PFSK-1 (cell line): Measurements from ENCODE around the gene MLN.

ENCODE experiments used
- FOXP2 ChIP-seq: optimal IDR thresholded peaks from 2 replicates; pipeline ENCODE3; 2011; ENCODE audit warnings: borderline replicate concordance, control low read depth, inconsistent platforms; ENCODE audit not compliant: insufficient read depth; ENCODE audit errors: extremely low read length, extremely low read depth
- POLR2AphosphoS5 ChIP-seq: IDR thresholded peaks from 2 replicates; pipeline ENCODE4 v1.6.1; 2012; ENCODE audit warnings: low read depth, mild to moderate bottlenecking, control low read depth, low read length, moderate library complexity
- REST ChIP-seq, 2 experiments: IDR thresholded peaks; 2 replicates each; pipeline versions ENCODE4 v1.6.1 to v1.8.0; 2011 to 2012; ENCODE audit warnings: low read depth in 2 of 2, low read length in 2 of 2, control low read depth in 1 of 2, inconsistent platforms in 1 of 2, mild to moderate bottlenecking in 1 of 2, moderate library complexity in 1 of 2; ENCODE audit not compliant: insufficient read depth in 1 of 2
- SIN3A ChIP-seq: IDR thresholded peaks from 2 replicates; pipeline ENCODE4 v1.6.1; 2012; ENCODE audit warnings: mild to moderate bottlenecking, low read length, moderate library complexity, borderline replicate concordance; ENCODE audit not compliant: insufficient read depth
- TAF1 ChIP-seq: IDR thresholded peaks from 2 replicates; pipeline ENCODE4 v1.6.1; 2012; ENCODE audit warnings: low read length, control low read depth, borderline replicate concordance; ENCODE audit not compliant: insufficient read depth

Gene MLN

DNA sequence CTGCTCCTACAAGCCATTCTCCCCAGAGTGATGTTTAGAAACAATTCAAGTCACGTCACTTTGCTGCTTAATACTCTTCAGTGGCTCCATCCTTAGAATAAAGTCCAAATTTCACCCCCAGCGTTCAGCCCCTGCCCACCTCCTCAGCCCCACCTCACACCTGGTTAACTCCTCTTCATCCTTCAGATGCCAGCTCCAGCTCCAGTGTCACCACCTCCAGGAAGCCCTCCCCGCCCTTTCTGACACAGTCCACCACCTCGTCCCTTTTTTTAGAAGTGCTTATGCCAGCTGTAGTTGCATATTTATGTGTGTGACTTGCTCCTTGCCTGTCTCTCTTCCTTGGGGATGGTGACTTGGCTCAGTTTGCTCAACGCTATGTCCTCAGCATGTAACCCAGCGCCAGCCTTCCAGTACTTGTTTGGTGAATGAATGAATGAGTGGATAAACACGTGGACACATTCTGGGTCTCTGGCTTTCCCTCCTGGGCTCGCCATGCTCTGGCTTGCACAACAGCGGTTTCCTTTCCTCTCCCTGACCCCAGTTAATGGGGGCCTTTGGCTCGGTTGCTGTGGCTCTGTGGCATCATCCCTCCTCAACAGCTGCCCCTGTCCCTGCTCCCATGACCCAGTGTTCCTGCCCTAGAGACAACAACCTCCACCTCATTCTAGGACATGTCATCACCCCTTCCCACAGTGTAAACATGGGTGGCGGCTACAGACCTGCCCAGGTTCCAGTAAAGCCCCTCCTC is 53.4 kb downstream of the MLN start:
- TF ChIP-seq SIN3A: no peak
- no peak for TF ChIP-seq TAF1
- TF ChIP-seq REST (IDR thresholded peaks at IDR 0.05; ENCODE audit: insufficient read depth in 1 of 2, low read depth in 2 of 2, low read length in 2 of 2): no peak
- no peak for TF ChIP-seq POLR2AphosphoS5
- TF ChIP-seq FOXP2: no peak

GRCh38 chr6:33749401-33749800 is 54.4 kb downstream of the MLN start:
- TF ChIP-seq FOXP2 (no peak), TAF1 (no peak), REST (IDR thresholded peaks at IDR 0.05; ENCODE audit: insufficient read depth in 1 of 2, low read depth in 2 of 2, low read length in 2 of 2) (no peak), POLR2AphosphoS5 (no peak), SIN3A (no peak)

DNA sequence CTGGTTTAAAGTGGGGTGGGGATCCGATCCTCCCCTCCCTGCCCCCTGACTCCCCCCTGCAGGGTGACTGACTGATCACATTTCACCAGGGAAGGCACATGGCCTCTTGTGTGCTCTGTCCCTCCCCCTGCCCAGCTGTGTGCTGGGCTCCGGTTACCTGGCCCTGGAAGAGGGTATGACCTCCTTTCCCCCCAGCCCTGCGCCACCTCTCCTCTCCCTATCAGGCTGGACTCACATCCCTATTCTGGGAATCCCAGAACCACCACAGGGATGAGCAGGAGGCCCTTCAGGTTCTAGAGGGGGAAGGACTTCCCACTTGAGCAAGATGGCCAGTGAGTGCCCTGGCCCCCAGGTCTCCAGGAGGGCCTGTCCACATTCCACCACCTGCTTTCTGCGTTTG is 55.0 kb downstream of the MLN start:
- TF ChIP-seq FOXP2 (no peak), SIN3A (no peak), REST (IDR thresholded peaks at IDR 0.05; ENCODE audit: insufficient read depth in 1 of 2, low read depth in 2 of 2, low read length in 2 of 2) (no peak), POLR2AphosphoS5 (no peak), TAF1 (no peak)

DNA sequence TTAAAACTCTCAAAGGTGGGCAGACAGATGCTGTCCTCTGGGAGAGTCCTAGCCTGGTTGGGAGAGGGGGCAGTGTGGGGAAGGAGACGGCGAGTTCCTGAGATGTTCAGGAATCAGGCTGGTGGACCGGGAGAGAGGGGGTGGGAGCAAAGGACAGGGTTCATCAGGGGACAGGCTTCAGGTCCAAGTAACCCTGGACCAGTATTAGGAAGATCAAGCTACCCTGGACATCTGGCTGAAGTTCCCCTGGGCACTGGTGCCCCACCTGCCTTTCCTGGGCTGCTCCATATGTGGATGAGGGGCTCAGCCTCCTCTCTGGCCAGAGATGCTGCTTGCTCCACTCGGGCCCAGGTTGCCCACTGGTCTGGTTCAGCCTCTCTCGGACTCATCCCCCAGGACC is 56.0 kb downstream of the MLN start:
- TF ChIP-seq FOXP2 (no peak), SIN3A (no peak), POLR2AphosphoS5 (no peak), REST (IDR thresholded peaks at IDR 0.05; ENCODE audit: insufficient read depth in 1 of 2, low read depth in 2 of 2, low read length in 2 of 2) (no peak), TAF1 (no peak)
